Measurements from ENCODE around the gene CHRNG.

Gene CHRNG

GRCh38 chr2:232580648-232580981, 41.1 kb downstream of the CHRNG start:
- no peak for DNase-seq (ENCODE audit: low read depth)

- no peak for DNase-seq (ENCODE audit: low read depth)
Measured at GRCh38 chr2:232581725-232582124, 42.2 kb downstream of the CHRNG start.

GRCh38 chr2:232584238-232584637, 44.7 kb downstream of the CHRNG start:
- no peak for DNase-seq (ENCODE audit: low read depth)

- no peak for DNase-seq (ENCODE audit: low read depth)
Measured at GRCh38 chr2:232586943-232587505, 47.5 kb downstream of the CHRNG start.

GRCh38 chr2:232587512-232587911, 48.0 kb downstream of the CHRNG start:
- no peak for DNase-seq (ENCODE audit: low read depth)

GRCh38 chr2:232588031-232588430, 48.5 kb downstream of the CHRNG start:
- no peak for DNase-seq (ENCODE audit: low read depth)

- no peak for DNase-seq (ENCODE audit: low read depth)
Measured at GRCh38 chr2:232588680-232589585, 49.4 kb downstream of the CHRNG start.

GRCh38 chr2:232592772-232593395, 53.4 kb downstream of the CHRNG start:
- no peak for DNase-seq (ENCODE audit: low read depth)

GRCh38 chr2:232593982-232594381, 54.5 kb downstream of the CHRNG start:
- no peak for DNase-seq (ENCODE audit: low read depth)

All from activated T-cell treated with anti-CD3 and anti-CD28 coated beads for 1 hour (primary cell).